ENCODE measurements around the gene PDS5B. TPM values are rescaled to one million over a fixed set of nuclear protein-coding genes. Genes with fewer than 3 reads are reported as not detected.
"Not testable (repeated sequence)": the region's sequence is repeated elsewhere in the genome, so short reads cannot be mapped to it uniquely, and the experiment has no call there.

PDS5B gene
- polyA plus RNA-seq, 3 donors from 2014 or later: 29.3 to 49.2 (median 48.1) TPM

GRCh38 chr13:32726374-32727037 is 140.3 kb downstream of the PDS5B start:
- H3K9me3 Mint-ChIP-seq: no peaks in the 10 kb centered on the region
- H3K36me3 Mint-ChIP-seq: peaks cover 4 to 14% (median 10%) of the 10 kb centered on the region in 3 donors
- H3K27ac Mint-ChIP-seq: no peak overlapping the region
- H3K4me1 Mint-ChIP-seq: peaks cover 33 to 69% of the 10 kb centered on the region in 2 donors
- peaks cover 0 to 2% (median 0%) of the 10 kb centered on the region in 3 donors for H3K27me3 Mint-ChIP-seq (ENCODE audit: low read depth in 3 of 3)
- no peak for DNase-seq
- H3K4me3 Mint-ChIP-seq: no peak overlapping the region

- H3K9me3 Mint-ChIP-seq: no peaks in the 10 kb centered on the region
- H3K4me1 Mint-ChIP-seq: peaks cover 25 to 60% of the 10 kb centered on the region in 2 donors
- no peak overlapping the region for H3K4me3 Mint-ChIP-seq
- H3K36me3 Mint-ChIP-seq: peaks cover 2 to 14% (median 4%) of the 10 kb centered on the region in 3 donors
- peaks cover 0 to 1% (median 0%) of the 10 kb centered on the region in 3 donors for H3K27me3 Mint-ChIP-seq (ENCODE audit: low read depth in 3 of 3)
- H3K27ac Mint-ChIP-seq: no peak overlapping the region
- no peak for DNase-seq
These were observed 142.1 kb downstream of the PDS5B start for GRCh38 chr13:32728327-32728726.

- peaks cover 18 to 53% of the 10 kb centered on the region in 2 donors for H3K4me1 Mint-ChIP-seq
These were observed 142.8 kb downstream of the PDS5B start for GRCh38 chr13:32729097-32729496.

GRCh38 chr13:32731074-32731473 is 144.8 kb downstream of the PDS5B start:
- H3K36me3 Mint-ChIP-seq: peaks cover 0 to 15% (median 3%) of the 10 kb centered on the region in 3 donors
- H3K27me3 Mint-ChIP-seq (ENCODE audit: low read depth in 3 of 3): peaks cover 0 to 2% (median 1%) of the 10 kb centered on the region in 3 donors
- DNase-seq: no peak
- no peaks in the 10 kb centered on the region for H3K9me3 Mint-ChIP-seq
- peaks cover 14 to 45% of the 10 kb centered on the region in 2 donors for H3K4me1 Mint-ChIP-seq
- H3K27ac Mint-ChIP-seq: peak overlapping the region in 1 of 6 donors; percentile 2
- H3K4me3 Mint-ChIP-seq: no peak overlapping the region

More at GRCh38 chr13:32729097-32729496, 142.8 kb downstream of the PDS5B start:
- not testable (repeated sequence) for H3K27me3 Mint-ChIP-seq (ENCODE audit: low read depth in 3 of 3); H3K9me3 Mint-ChIP-seq; H3K27ac Mint-ChIP-seq; H3K4me3 Mint-ChIP-seq; DNase-seq
- peaks cover 2 to 14% (median 4%) of the 10 kb centered on the region in 3 donors for H3K36me3 Mint-ChIP-seq

GRCh38 chr13:32731576-32731975 is 145.3 kb downstream of the PDS5B start:
- Mint-ChIP-seq H3K4me3 (no peak overlapping the region), H3K36me3 (peaks cover 0 to 19% (median 3%) of the 10 kb centered on the region in 3 donors), H3K9me3 (no peaks in the 10 kb centered on the region), H3K27ac (peak overlapping the region in 4 of 6 donors; percentile 8 to 79 (median 52)), H3K27me3 (ENCODE audit: low read depth in 3 of 3) (peaks cover 0 to 2% (median 1%) of the 10 kb centered on the region in 3 donors), H3K4me1 (peaks cover 19 to 45% of the 10 kb centered on the region in 2 donors)
- DNase-seq: no peak

GRCh38 chr13:32733690-32734089 is 147.4 kb downstream of the PDS5B start:
- Mint-ChIP-seq H3K27ac (peak overlapping the region in 1 of 6 donors; percentile 36), H3K4me3 (no peak overlapping the region), H3K9me3 (no peaks in the 10 kb centered on the region), H3K4me1 (peaks cover 33 to 49% of the 10 kb centered on the region in 2 donors), H3K27me3 (ENCODE audit: low read depth in 3 of 3) (peaks cover 0 to 2% (median 0%) of the 10 kb centered on the region in 3 donors), H3K36me3 (peaks cover 0 to 19% (median 3%) of the 10 kb centered on the region in 3 donors)
- no peak for DNase-seq

GRCh38 chr13:32734511-32734910 is 148.3 kb downstream of the PDS5B start:
- Mint-ChIP-seq H3K36me3 (peaks cover 0 to 13% (median 3%) of the 10 kb centered on the region in 3 donors), H3K4me1 (peaks cover 33 to 46% of the 10 kb centered on the region in 2 donors), H3K27me3 (ENCODE audit: low read depth in 3 of 3) (peaks cover 0 to 2% (median 0%) of the 10 kb centered on the region in 3 donors), H3K27ac (peak overlapping the region in 1 of 6 donors; percentile 21), H3K4me3 (no peak overlapping the region), H3K9me3 (no peaks in the 10 kb centered on the region)
- no peak for DNase-seq

- no peak for DNase-seq
- no peaks in the 10 kb centered on the region for H3K9me3 Mint-ChIP-seq
- H3K4me3 Mint-ChIP-seq: peak overlapping the region in 2 of 5 donors; percentile 44 to 87
- H3K27ac Mint-ChIP-seq: peak overlapping the region; percentile 92 to 98 (median 94)
- peaks cover 0 to 2% (median 0%) of the 10 kb centered on the region in 3 donors for H3K27me3 Mint-ChIP-seq (ENCODE audit: low read depth in 3 of 3)
- peaks cover 0 to 5% (median 3%) of the 10 kb centered on the region in 3 donors for H3K36me3 Mint-ChIP-seq
- peaks cover 29 to 33% of the 10 kb centered on the region in 2 donors for H3K4me1 Mint-ChIP-seq
These were observed 149.6 kb downstream of the PDS5B start for GRCh38 chr13:32735859-32736258.

- Mint-ChIP-seq H3K27me3 (ENCODE audit: low read depth in 3 of 3) (peaks cover 0 to 2% (median 0%) of the 10 kb centered on the region in 3 donors), H3K4me1 (peaks cover 22 to 25% of the 10 kb centered on the region in 2 donors), H3K36me3 (peaks cover under 1 to 9% (median 5%) of the 10 kb centered on the region in 3 donors), H3K4me3 (peak overlapping the region; percentile 80 to 91 (median 82)), H3K9me3 (no peaks in the 10 kb centered on the region), H3K27ac (peak overlapping the region; percentile 92 to 98 (median 94))
- peak; percentile 0 to 14 (median 12) for DNase-seq
These were observed 150.4 kb downstream of the PDS5B start for GRCh38 chr13:32736648-32737047.

GRCh38 chr13:32737111-32737571 is 150.9 kb downstream of the PDS5B start:
- H3K4me1 Mint-ChIP-seq: peaks cover 22 to 23% of the 10 kb centered on the region in 2 donors
- peak; percentile 41 to 56 (median 47) for DNase-seq
- peak overlapping the region; percentile 80 to 91 (median 82) for H3K4me3 Mint-ChIP-seq
- H3K36me3 Mint-ChIP-seq: peaks cover 5 to 13% (median 5%) of the 10 kb centered on the region in 3 donors
- peaks cover 0 to 2% (median 0%) of the 10 kb centered on the region in 3 donors for H3K27me3 Mint-ChIP-seq (ENCODE audit: low read depth in 3 of 3)
- peak overlapping the region; percentile 92 to 98 (median 94) for H3K27ac Mint-ChIP-seq
- no peaks in the 10 kb centered on the region for H3K9me3 Mint-ChIP-seq

GRCh38 chr13:32737679-32738078 is 151.4 kb downstream of the PDS5B start:
- no peak for DNase-seq
- H3K27me3 Mint-ChIP-seq (ENCODE audit: low read depth in 3 of 3): peaks cover 0 to 2% (median 0%) of the 10 kb centered on the region in 3 donors
- peak overlapping the region; percentile 92 to 98 (median 94) for H3K27ac Mint-ChIP-seq
- peak overlapping the region; percentile 80 to 91 (median 82) for H3K4me3 Mint-ChIP-seq
- H3K4me1 Mint-ChIP-seq: peaks cover 22 to 23% of the 10 kb centered on the region in 2 donors
- H3K9me3 Mint-ChIP-seq: no peaks in the 10 kb centered on the region
- peaks cover 5 to 13% (median 8%) of the 10 kb centered on the region in 3 donors for H3K36me3 Mint-ChIP-seq

- Mint-ChIP-seq H3K36me3 (peaks cover 8 to 30% (median 16%) of the 10 kb centered on the region in 3 donors), H3K27ac (peak overlapping the region in 3 of 6 donors; percentile 23 to 85 (median 45)), H3K9me3 (no peaks in the 10 kb centered on the region), H3K4me3 (no peak overlapping the region), H3K27me3 (ENCODE audit: low read depth in 3 of 3) (peaks cover 0 to 1% (median 0%) of the 10 kb centered on the region in 3 donors), H3K4me1 (peaks cover 10 to 13% of the 10 kb centered on the region in 2 donors)
- DNase-seq: no peak
These were observed 159.3 kb downstream of the PDS5B start for GRCh38 chr13:32745509-32745908.

GRCh38 chr13:32746474-32746873 is 160.2 kb downstream of the PDS5B start:
- Mint-ChIP-seq H3K36me3 (peaks cover 11 to 30% (median 19%) of the 10 kb centered on the region in 3 donors), H3K9me3 (no peaks in the 10 kb centered on the region), H3K27ac (peak overlapping the region; percentile 33 to 85 (median 76)), H3K4me1 (peaks cover 10 to 13% of the 10 kb centered on the region in 2 donors), H3K4me3 (peak overlapping the region in 1 of 5 donors; percentile 54), H3K27me3 (ENCODE audit: low read depth in 3 of 3) (peaks cover 0 to 1% (median 0%) of the 10 kb centered on the region in 3 donors)
- peak; percentile 6 to 53 (median 31) for DNase-seq

GRCh38 chr13:32748305-32748704 is 162.1 kb downstream of the PDS5B start:
- Mint-ChIP-seq H3K27ac (peak overlapping the region in 4 of 6 donors; percentile 4 to 54 (median 28)), H3K27me3 (ENCODE audit: low read depth in 3 of 3) (peaks cover 0 to 1% (median 0%) of the 10 kb centered on the region in 3 donors), H3K4me3 (no peak overlapping the region), H3K36me3 (peaks cover 6 to 26% (median 14%) of the 10 kb centered on the region in 3 donors), H3K4me1 (peaks cover 10 to 13% of the 10 kb centered on the region in 2 donors), H3K9me3 (no peaks in the 10 kb centered on the region)
- DNase-seq: no peak
